DND-41 (cell line): Measurements from ENCODE around the gene PRKACG.
A peak's percentile ranks its signal among the peaks of the same experiment; 100 is the strongest.

Experiments used
- ATAC-seq: fragments of 200-7000 bp; cut with Tn5 transposase; 3 replicates; pipeline ENCODE4 v1.9.1; 2021; ENCODE audit warnings: low read depth; ENCODE audit not compliant: insufficient read depth
- DNase-seq: peaks from one replicate; pipeline ENCODE4 v3.0.0-alpha.2; 2020
- H2AFZ ChIP-seq: 2 replicates; pipeline ENCODE4 v1.6.0; 2012; ENCODE audit warnings: low read depth, low read length
- H3K27ac ChIP-seq: 2 replicates; pipeline ENCODE4 v1.5.1; 2012; ENCODE audit warnings: low read length, inconsistent platforms
- H3K27me3 ChIP-seq: fragments of 200-600 bp; sonication (generic); 2 replicates; pipeline ENCODE4 v1.6.0; 2012; ENCODE audit warnings: low read length, mild to moderate bottlenecking, inconsistent platforms; ENCODE audit not compliant: insufficient read depth, poor library complexity
- H3K36me3 ChIP-seq: 2 replicates; pipeline ENCODE4 v1.5.1; 2012; ENCODE audit warnings: low read length, inconsistent platforms; ENCODE audit not compliant: insufficient read depth
- H3K4me1 ChIP-seq: 2 replicates; pipeline ENCODE4 v1.5.1; 2012; ENCODE audit warnings: mild to moderate bottlenecking, low read length; ENCODE audit not compliant: insufficient read depth
- H3K4me2 ChIP-seq: 2 replicates; pipeline ENCODE4 v1.6.0; 2012; ENCODE audit warnings: mild to moderate bottlenecking, moderate library complexity, low read length, inconsistent platforms; ENCODE audit not compliant: insufficient read depth
- H3K4me3 ChIP-seq, 2 experiments: fragments of 200-600 bp in 1 of 2; shearing (Covaris generic) in 1 of 2; 2 replicates each; pipeline ENCODE4 v1.5.1; 2012 to 2016; ENCODE audit warnings: inconsistent platforms in 2 of 2, low read length in 2 of 2, mild to moderate bottlenecking in 2 of 2, low read depth in 1 of 2, moderate library complexity in 1 of 2
- H3K79me2 ChIP-seq: 2 replicates; pipeline ENCODE4 v1.6.0; 2012; ENCODE audit warnings: low read length, inconsistent platforms; ENCODE audit not compliant: insufficient read depth
- H3K9ac ChIP-seq: 2 replicates; pipeline ENCODE4 v1.6.0; 2012; ENCODE audit warnings: low read depth, mild to moderate bottlenecking, inconsistent platforms, low read length, moderate library complexity
- H3K9me3 ChIP-seq: 2 replicates; pipeline ENCODE4 v1.5.1; 2012; ENCODE audit warnings: low read length, moderate library complexity, mild to moderate bottlenecking, inconsistent platforms; ENCODE audit not compliant: insufficient read depth, severe bottlenecking
- H4K20me1 ChIP-seq: 2 replicates; pipeline ENCODE4 v1.6.0; 2012; ENCODE audit warnings: low read length; ENCODE audit not compliant: insufficient read depth
- CTCF ChIP-seq: IDR thresholded peaks from 2 replicates; pipeline ENCODE4 v1.5.1; 2012; ENCODE audit warnings: borderline replicate concordance, low read length, moderate library complexity, mild to moderate bottlenecking; ENCODE audit not compliant: poor library complexity, severe bottlenecking; ENCODE audit errors: extremely low read depth
- EZH2 ChIP-seq: IDR thresholded peaks from 3 replicates; pipeline ENCODE4 v1.6.1; 2012; ENCODE audit warnings: borderline replicate concordance, low read depth, mild to moderate bottlenecking, moderate library complexity, low read length, inconsistent platforms; ENCODE audit not compliant: severe bottlenecking

Gene PRKACG

GRCh38 chr9:69047371-69047770, 33.5 kb upstream of the PRKACG start:
- Histone ChIP-seq H3K9me3 (no peaks in the 10 kb centered on the region), H3K4me3 (no peak overlapping the region), H3K36me3 (peaks cover 11% of the 10 kb centered on the region), H2AFZ (no peak overlapping the region), H3K4me1 (no peaks in the 10 kb centered on the region), H3K27ac (no peak overlapping the region), H3K9ac (no peak overlapping the region), H4K20me1 (no peaks in the 10 kb centered on the region), H3K4me2 (no peak overlapping the region), H3K27me3 (no peaks in the 10 kb centered on the region), H3K79me2 (no peaks in the 10 kb centered on the region)
- TF ChIP-seq CTCF = no peak
- no peak for TF ChIP-seq EZH2
- no peak for DNase-seq
- peak; percentile 45; the same call in 1 of the 3 replicates for ATAC-seq

GRCh38 chr9:69046723-69047122, 32.8 kb upstream of the PRKACG start:
- TF ChIP-seq EZH2 = no peak
- TF ChIP-seq CTCF = no peak
- Histone ChIP-seq H3K4me3 (no peak overlapping the region), H3K79me2 (no peaks in the 10 kb centered on the region), H3K27ac (no peak overlapping the region), H3K9ac (no peak overlapping the region), H3K9me3 (no peaks in the 10 kb centered on the region), H3K27me3 (no peaks in the 10 kb centered on the region), H4K20me1 (no peaks in the 10 kb centered on the region; the same call in 1 of the 2 replicates), H3K4me1 (no peaks in the 10 kb centered on the region), H2AFZ (no peak overlapping the region), H3K36me3 (peaks cover 11% of the 10 kb centered on the region), H3K4me2 (no peak overlapping the region)
- ATAC-seq (no peak), DNase-seq (no peak)

GRCh38 chr9:69045821-69046220, 31.9 kb upstream of the PRKACG start:
- DNase-seq (no peak), ATAC-seq (no peak)
- Histone ChIP-seq H2AFZ (no peak overlapping the region), H3K27ac (no peak overlapping the region), H3K36me3 (peaks cover 11% of the 10 kb centered on the region), H3K4me3 (no peak overlapping the region), H3K9me3 (no peaks in the 10 kb centered on the region), H3K9ac (no peak overlapping the region), H4K20me1 (no peaks in the 10 kb centered on the region; the same call in 1 of the 2 replicates), H3K4me1 (no peaks in the 10 kb centered on the region), H3K4me2 (no peak overlapping the region), H3K79me2 (0 out of 2 replicates have a peak, but pooled peaks cover 3% of the 10 kb centered on the region), H3K27me3 (no peaks in the 10 kb centered on the region)
- TF ChIP-seq CTCF (no peak), EZH2 (no peak)
